Kidney (tissue), 14 donors: ENCODE results near the gene MARCOL. TPM values are rescaled to one million over a fixed set of nuclear protein-coding genes. Genes with fewer than 3 reads are reported as not detected.

ENCODE experiments used
- DNase-seq, 5 donors: peaks; one replicate each; pipeline ENCODE4 v3.0.0-alpha.2; 2013 to 2020
- FAIRE-seq: peaks from 2 replicates; lab custom pipeline; 2012; peaks lifted over from hg19 to GRCh38; lab: Jason Lieb, UNC
- H3K27ac ChIP-seq, 2 donors: one replicate each; pipeline ENCODE4 v1.7.0; 2013; ENCODE audit warnings: low read depth in 2 of 2, low read length in 2 of 2, inconsistent platforms in 1 of 2
- H3K27me3 ChIP-seq: one replicate; pipeline ENCODE4 v1.7.1; 2013; ENCODE audit warnings: low read length, inconsistent platforms; ENCODE audit not compliant: control insufficient read depth, insufficient read depth
- H3K36me3 ChIP-seq, 3 donors: one replicate each; pipeline versions ENCODE4 v1.7.0 to v1.7.1; 2013; ENCODE audit warnings: low read length in 3 of 3, control low read depth in 1 of 3, inconsistent platforms in 1 of 3; ENCODE audit not compliant: insufficient read depth in 3 of 3, control insufficient read depth in 2 of 3
- H3K4me1 ChIP-seq, 3 donors: one replicate each; pipeline versions ENCODE4 v1.7.0 to v1.7.1; 2013; ENCODE audit warnings: low read length in 3 of 3, inconsistent platforms in 1 of 3, low read depth in 1 of 3; ENCODE audit not compliant: control insufficient read depth in 2 of 3, insufficient read depth in 2 of 3
- H3K4me3 ChIP-seq, 3 donors: one replicate each; pipeline versions ENCODE4 v1.7.0 to v1.8.1; 2013; ENCODE audit warnings: low read length in 3 of 3, control low read depth in 1 of 3, inconsistent platforms in 1 of 3
- H3K9ac ChIP-seq, 3 donors: one replicate each; pipeline versions ENCODE4 v1.7.0 to v1.7.1; 2013; ENCODE audit warnings: low read length in 3 of 3, control low read depth in 1 of 3, inconsistent platforms in 1 of 3
- H3K9me3 ChIP-seq, 3 donors: one replicate each; pipeline versions ENCODE4 v1.7.0 to v1.7.1; 2013; ENCODE audit warnings: low read length in 3 of 3, control low read depth in 1 of 3, inconsistent platforms in 1 of 3; ENCODE audit not compliant: control insufficient read depth in 2 of 3, insufficient read depth in 1 of 3
- CTCF ChIP-seq: IDR thresholded peaks from 3 replicates; pipeline ENCODE4 v1.5.1; 2012; ENCODE audit warnings: mild to moderate bottlenecking, moderate library complexity, borderline replicate concordance; ENCODE audit not compliant: insufficient read depth; ENCODE audit errors: extremely low read depth
- intact Hi-C: fragments of 100-400 bp; cut with DNase I; formaldehyde crosslinking; loops from one replicate; pipeline ENCODE4 v1.11.1; 2022
- polyA plus RNA-seq: library from polyadenylated mRNA; stranded (reverse); fragments of 350-450 nt; fragmentation: Illumina TruSeq; extraction: RNeasy Lipid Tissue Mini Kit (QIAGEN cat#74804); gene quantifications from one replicate; pipeline ENCODE4 v1.2.3, GENCODE V29; 2014; ENCODE audit warnings: low read depth, low replicate concordance; ENCODE audit not compliant: insufficient read depth
- total RNA-seq: library from RNA; stranded (reverse); fragmentation: NEBNext Ultra II Directional; extraction: Animal tissue kit (Norgen Biotek cat#: 25700); gene quantifications from one replicate; pipeline ENCODE4 v1.2.1, GENCODE V29; 2021
- donor health status: control.
- donor health status: control.
- donor health status: control.
- donor health status: control.
- donor health status: control.
- donor health status: DM: yes; HTN: yes; CAD: no.
- donor health status: Normal renal cell carcinoma (clear cell type).

Gene MARCOL
- total and polyA plus RNA-seq, 2 donors from 2014 or later, result not detected

GRCh38 chr5:148206620-148207019, 31.7 kb upstream of the MARCOL start:
- Histone ChIP-seq H3K36me3 (no peaks in the 10 kb centered on the region), H3K4me1 (no peaks in the 10 kb centered on the region), H3K4me3 (no peak overlapping the region), H3K9ac (no peak overlapping the region), H3K27me3 (no peaks in the 10 kb centered on the region), H3K27ac (no peak overlapping the region), H3K9me3 (no peaks in the 10 kb centered on the region)
- intact Hi-C loops, result no loop called here
- TF ChIP-seq CTCF, result no peak
- DNase-seq, result no peak
- FAIRE-seq, result no peak

- Histone ChIP-seq H3K4me3 (no peak overlapping the region), H3K27ac (no peak overlapping the region), H3K9me3 (no peaks in the 10 kb centered on the region), H3K4me1 (no peaks in the 10 kb centered on the region), H3K36me3 (no peaks in the 10 kb centered on the region), H3K27me3 (no peaks in the 10 kb centered on the region), H3K9ac (no peak overlapping the region)
- TF ChIP-seq CTCF, result no peak
- DNase-seq (no peak), FAIRE-seq (no peak)
- intact Hi-C loops, result no loop called here
Observed at GRCh38 chr5:148208226-148208625, 30.1 kb upstream of the MARCOL start.

GRCh38 chr5:148209151-148209770, 29.1 kb upstream of the MARCOL start:
- no peaks in the 10 kb centered on the region for H3K9me3 ChIP-seq
- H3K36me3 ChIP-seq, result no peaks in the 10 kb centered on the region
- H3K27me3 ChIP-seq, result no peaks in the 10 kb centered on the region
- DNase-seq, result no peak
- no peak for TF ChIP-seq CTCF
- H3K4me3 ChIP-seq, result no peak overlapping the region
- FAIRE-seq, result no peak
- H3K4me1 ChIP-seq, result no peaks in the 10 kb centered on the region
- intact Hi-C loops, result no loop called here
- no peak overlapping the region for H3K27ac ChIP-seq
- no peak overlapping the region for H3K9ac ChIP-seq
